ENCODE results near the gene E2F4.

E2F4 gene

GRCh38 chr16:67191995-67192681 lies at the start of gene E2F4:
E2F4 (plus strand) TSS chr16:67192155; CDS start chr16:67192228, 73 bp downstream.
- DNase-seq (ENCODE audit: low read depth): peak; percentile 82

- no peak for DNase-seq (ENCODE audit: low read depth)
These were observed 49.6 kb upstream of the E2F4 start for GRCh38 chr16:67142342-67142741.

GRCh38 chr16:67144943-67145342 lies 47.0 kb upstream of the E2F4 start:
- no peak for DNase-seq (ENCODE audit: low read depth)

- DNase-seq (ENCODE audit: low read depth): no peak
These were observed 46.2 kb upstream of the E2F4 start for GRCh38 chr16:67145746-67146145.

GRCh38 chr16:67146523-67147357 lies 45.2 kb upstream of the E2F4 start:
- no peak for DNase-seq (ENCODE audit: low read depth)

- DNase-seq (ENCODE audit: low read depth): no peak
These were observed 44.4 kb upstream of the E2F4 start for GRCh38 chr16:67147437-67148140.

GRCh38 chr16:67148221-67148620 lies 43.7 kb upstream of the E2F4 start:
- DNase-seq (ENCODE audit: low read depth): no peak

- DNase-seq (ENCODE audit: low read depth): no peak
These were observed 43.2 kb upstream of the E2F4 start for GRCh38 chr16:67148656-67149275.

- no peak for DNase-seq (ENCODE audit: low read depth)
These were observed 42.5 kb upstream of the E2F4 start for GRCh38 chr16:67149276-67150046.

GRCh38 chr16:67150047-67150832 lies 41.7 kb upstream of the E2F4 start:
- no peak for DNase-seq (ENCODE audit: low read depth)

GRCh38 chr16:67150833-67151396 lies 41.0 kb upstream of the E2F4 start, which contains the start of gene B3GNT9:
B3GNT9 (minus strand) TSS chr16:67150998; CDS start chr16:67150485, 513 bp downstream.
- no peak for DNase-seq (ENCODE audit: low read depth)

GRCh38 chr16:67151431-67152097 lies 40.4 kb upstream of the E2F4 start:
- DNase-seq (ENCODE audit: low read depth): no peak

- DNase-seq (ENCODE audit: low read depth): no peak
These were observed 37.2 kb upstream of the E2F4 start for GRCh38 chr16:67154578-67155294.

- no peak for DNase-seq (ENCODE audit: low read depth)
These were observed 36.4 kb upstream of the E2F4 start for GRCh38 chr16:67155295-67156142.

GRCh38 chr16:67156143-67156844 lies 35.7 kb upstream of the E2F4 start:
- DNase-seq (ENCODE audit: low read depth): no peak

GRCh38 chr16:67157106-67157748 lies 34.7 kb upstream of the E2F4 start:
- no peak for DNase-seq (ENCODE audit: low read depth)
